ENCODE results near the gene ZNF316.

Gene ZNF316

DNA sequence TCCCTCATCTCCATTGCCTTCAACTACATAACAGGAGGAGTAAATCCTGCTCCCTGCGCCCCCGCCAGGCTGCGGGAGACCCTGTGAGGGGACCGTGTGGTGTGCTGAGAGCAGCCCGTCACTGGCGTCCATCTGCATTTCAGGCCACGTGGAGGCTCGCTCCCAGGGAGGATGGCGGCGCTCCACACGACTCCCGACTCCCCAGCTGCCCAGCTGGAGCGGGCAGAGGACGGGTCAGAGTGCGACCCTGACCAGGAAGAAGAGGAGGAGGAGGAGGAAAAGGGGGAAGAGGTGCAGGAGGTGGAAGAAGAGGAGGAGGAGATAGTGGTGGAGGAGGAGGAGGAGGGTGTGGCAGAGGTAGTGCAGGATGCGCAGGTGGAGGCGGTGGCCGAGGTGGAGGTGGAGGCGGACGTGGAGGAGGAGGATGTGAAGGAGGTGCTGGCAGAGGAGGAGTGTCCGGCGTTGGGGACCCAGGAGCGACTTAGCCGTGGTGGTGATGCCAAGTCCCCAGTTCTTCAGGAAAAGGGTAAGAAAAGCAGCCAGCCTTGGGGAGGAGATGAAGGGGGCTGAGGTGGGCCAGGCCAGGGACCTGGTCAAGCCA is 5.2 kb downstream of the ZNF316 start:
- no peak overlapping the region for H3K4me3 ChIP-seq (ENCODE audit: low read length)
- TF ChIP-seq, protein P1, sequence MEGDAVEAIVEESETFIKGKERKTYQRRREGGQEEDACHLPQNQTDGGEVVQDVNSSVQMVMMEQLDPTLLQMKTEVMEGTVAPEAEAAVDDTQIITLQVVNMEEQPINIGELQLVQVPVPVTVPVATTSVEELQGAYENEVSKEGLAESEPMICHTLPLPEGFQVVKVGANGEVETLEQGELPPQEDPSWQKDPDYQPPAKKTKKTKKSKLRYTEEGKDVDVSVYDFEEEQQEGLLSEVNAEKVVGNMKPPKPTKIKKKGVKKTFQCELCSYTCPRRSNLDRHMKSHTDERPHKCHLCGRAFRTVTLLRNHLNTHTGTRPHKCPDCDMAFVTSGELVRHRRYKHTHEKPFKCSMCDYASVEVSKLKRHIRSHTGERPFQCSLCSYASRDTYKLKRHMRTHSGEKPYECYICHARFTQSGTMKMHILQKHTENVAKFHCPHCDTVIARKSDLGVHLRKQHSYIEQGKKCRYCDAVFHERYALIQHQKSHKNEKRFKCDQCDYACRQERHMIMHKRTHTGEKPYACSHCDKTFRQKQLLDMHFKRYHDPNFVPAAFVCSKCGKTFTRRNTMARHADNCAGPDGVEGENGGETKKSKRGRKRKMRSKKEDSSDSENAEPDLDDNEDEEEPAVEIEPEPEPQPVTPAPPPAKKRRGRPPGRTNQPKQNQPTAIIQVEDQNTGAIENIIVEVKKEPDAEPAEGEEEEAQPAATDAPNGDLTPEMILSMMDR (conservative IDR thresholded peaks at IDR 0.05; ENCODE audit: low read depth, low read length), result no peak
- no peak for DNase-seq (ENCODE audit: low read depth)

DNA sequence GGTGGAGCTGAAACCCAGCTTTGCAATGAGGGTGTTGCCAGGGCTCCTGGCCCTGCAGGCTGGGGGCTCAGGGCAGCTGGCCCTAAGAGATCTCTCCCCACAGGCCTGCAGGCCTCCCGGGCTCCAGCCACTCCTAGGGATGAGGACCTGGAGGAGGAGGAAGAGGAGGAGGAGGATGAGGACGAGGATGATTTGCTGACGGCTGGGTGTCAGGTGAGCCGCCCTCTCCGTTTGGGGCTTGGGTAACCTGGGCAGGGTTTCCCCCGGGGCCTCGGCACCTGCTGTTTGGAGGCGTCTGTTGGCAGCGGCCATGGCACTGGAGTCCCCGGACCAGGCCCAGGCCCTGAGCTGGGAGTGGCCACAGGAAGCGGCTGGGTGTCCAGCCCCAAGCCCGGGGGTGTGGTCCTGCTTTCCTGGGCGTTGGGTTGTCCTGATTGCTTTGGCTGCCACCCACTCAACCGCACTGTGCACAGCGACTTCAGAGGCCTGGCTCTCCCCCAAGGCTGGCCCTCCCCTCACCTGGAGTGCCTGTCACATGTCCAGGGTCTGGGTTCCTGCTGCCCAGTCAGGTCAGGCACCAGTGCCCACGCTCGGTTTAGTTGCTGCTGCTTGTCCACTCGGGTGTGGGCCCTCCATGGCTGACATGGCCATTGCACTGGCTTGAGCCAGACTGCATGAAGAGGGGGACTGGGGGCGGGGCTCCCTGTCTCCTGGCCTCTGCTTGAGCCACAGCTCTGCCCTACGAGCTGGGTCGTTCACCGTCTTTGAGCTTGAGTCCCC is 5.9 kb downstream of the ZNF316 start:
- DNase-seq (ENCODE audit: low read depth), result no peak
- H3K4me3 ChIP-seq (ENCODE audit: low read length), result no peak overlapping the region
- TF ChIP-seq, protein P1 (conservative IDR thresholded peaks at IDR 0.05; ENCODE audit: low read depth, low read length), result no peak

DNA sequence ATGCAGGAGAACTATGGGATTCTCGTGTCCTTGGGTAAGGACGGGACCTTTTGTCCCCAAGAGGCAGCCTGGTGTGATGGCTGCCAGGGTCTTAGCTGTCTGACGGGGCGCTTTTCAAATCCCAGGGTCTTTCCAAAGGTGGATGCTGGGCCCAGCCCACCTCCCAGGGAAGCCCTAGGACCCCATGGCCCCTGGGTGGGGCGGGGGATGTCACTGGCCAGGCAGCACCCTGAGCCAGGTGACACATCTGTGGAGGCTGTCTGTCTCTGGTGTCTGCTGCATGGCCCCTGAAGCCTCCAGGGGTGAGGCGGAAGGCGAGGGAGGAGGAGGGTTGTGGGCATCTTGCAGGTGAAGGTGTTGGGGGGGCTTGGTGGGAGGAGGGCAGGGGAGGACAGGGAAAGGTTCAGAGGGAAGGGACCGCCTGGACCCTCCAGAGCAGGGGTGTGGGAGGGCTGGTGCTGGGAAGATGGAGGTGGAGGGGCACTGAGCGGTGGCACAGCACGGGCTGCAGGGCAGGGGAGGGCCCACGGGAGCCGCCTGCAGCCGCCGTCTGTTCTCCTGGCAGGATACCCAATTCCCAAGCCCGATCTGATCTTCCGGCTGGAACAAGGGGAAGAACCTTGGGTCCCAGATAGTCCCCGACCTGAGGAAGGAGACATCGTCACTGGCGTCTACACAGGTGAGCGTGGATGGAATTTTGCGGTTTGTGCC is 7.0 kb downstream of the ZNF316 start:
- no peak overlapping the region for H3K4me3 ChIP-seq (ENCODE audit: low read length)
- DNase-seq (ENCODE audit: low read depth), result no peak
- TF ChIP-seq, protein P1 (conservative IDR thresholded peaks at IDR 0.05; ENCODE audit: low read depth, low read length), result no peak

DNA sequence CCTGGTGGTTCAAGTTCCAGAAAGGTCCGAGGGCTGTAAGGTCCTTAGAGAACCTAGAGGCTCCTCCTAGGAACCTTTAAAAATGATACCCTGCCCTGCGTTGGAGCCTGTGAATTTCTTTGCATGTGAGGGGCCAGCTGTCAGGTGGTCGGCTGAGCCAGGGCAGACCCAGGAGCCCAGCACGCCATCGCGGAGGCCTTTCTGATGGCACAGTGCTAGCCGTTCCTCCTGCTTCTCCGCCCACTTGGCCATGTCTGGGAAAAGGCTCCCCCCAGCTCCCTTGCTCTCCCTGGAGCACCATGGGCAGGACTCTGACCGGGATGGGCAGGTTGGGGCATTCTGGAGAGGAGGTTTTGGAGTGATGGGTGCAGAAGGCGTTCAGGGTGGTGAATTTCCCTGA is 7.6 kb downstream of the ZNF316 start:
- TF ChIP-seq, protein P1 (conservative IDR thresholded peaks at IDR 0.05; ENCODE audit: low read depth, low read length), result no peak
- H3K4me3 ChIP-seq (ENCODE audit: low read length), result no peak overlapping the region
- DNase-seq (ENCODE audit: low read depth), result no peak

DNA sequence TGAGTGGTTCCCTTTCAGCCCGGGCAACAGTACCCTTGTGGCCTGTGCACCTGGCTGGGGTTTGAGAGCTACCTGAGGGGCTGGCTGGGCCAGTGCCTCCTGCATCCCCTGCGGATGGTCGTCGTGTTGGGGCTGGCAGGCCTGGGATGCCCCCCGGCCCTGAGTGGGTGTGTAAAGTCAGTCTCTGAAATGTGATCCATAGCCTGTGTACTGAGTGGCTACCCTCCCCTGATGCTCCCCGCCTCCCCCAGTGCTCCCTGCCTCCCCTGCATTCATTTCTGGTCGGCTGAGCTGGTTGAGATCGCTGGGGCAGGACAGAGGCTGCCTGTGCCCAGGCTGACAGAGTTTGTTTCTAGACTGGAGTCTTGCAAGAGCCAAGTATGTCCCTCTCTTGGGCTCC is 9.3 kb downstream of the ZNF316 start:
- no peak overlapping the region for H3K4me3 ChIP-seq (ENCODE audit: low read length)
- no peak for DNase-seq (ENCODE audit: low read depth)
- TF ChIP-seq, protein P1 (conservative IDR thresholded peaks at IDR 0.05; ENCODE audit: low read depth, low read length), result no peak

DNA sequence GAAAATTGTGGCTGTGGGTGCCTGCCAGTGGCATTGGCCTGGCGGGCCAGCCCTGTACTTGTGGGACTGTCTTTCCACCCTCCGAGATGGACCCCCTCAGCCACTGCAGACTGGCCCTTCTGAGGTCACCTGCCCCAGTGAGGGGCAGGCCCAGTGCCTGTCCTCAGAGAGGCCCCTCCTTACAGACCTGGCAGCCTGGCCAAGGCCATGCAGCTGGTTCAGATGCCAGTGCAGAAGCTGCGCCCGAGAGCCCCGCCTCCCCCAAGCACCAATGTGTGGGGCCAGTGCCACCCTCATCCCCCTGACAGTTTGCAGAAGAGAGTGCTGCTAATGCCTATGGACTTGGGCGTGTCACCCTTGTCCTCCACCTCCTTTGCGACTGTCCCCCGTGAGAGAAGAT is 10.0 kb downstream of the ZNF316 start:
- no peak overlapping the region for H3K4me3 ChIP-seq (ENCODE audit: low read length)
- no peak for DNase-seq (ENCODE audit: low read depth)
- TF ChIP-seq, protein P1 (conservative IDR thresholded peaks at IDR 0.05; ENCODE audit: low read depth, low read length), result no peak
